ENCODE data around the gene C1QL1.

GRCh38 chr17:44928136-44928535, 40.0 kb downstream of the C1QL1 start:
- no peak for TF ChIP-seq POLR2AphosphoS5 (IDR thresholded peaks at IDR 0.05; ENCODE audit: low read depth, low read length)
- TF ChIP-seq REST (IDR thresholded peaks at IDR 0.05; ENCODE audit: insufficient read depth in 1 of 2, low read depth in 2 of 2, low read length in 2 of 2), result no peak

Data from PFSK-1 (cell line).